ENCODE measurements around the gene SMG6. TPM values are rescaled to one million over a fixed set of nuclear protein-coding genes. Genes with fewer than 3 reads are reported as not detected.

Gene SMG6
- total and polyA plus RNA-seq, 11 donors, result 12.2 to 38.6 (median 22.1) TPM

DNA sequence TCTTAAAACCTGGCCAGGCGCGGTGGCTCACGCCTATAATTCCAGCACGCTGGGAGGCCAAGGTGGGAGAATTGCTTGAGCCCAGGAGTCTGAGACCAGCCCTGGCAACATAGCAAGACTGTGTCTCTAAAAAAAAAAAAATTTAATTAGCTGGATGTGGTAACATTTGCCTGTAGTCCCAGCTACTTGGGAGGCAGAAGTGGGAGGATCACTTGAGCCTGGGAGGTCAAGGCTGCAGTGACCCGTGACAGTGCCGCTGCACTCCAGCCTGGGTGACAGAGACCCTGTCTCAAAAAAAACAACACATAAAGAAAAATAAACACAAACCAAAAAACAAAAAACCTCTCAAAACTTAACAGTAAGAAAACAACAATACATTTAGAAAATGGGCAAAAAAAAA is 106.3 kb downstream of the SMG6 start:
- no peaks in the 10 kb centered on the region for H3K9me3 ChIP-seq
- no peak for TF ChIP-seq POLR2A (IDR thresholded peaks at IDR 0.05)
- TF ChIP-seq, protein P1, sequence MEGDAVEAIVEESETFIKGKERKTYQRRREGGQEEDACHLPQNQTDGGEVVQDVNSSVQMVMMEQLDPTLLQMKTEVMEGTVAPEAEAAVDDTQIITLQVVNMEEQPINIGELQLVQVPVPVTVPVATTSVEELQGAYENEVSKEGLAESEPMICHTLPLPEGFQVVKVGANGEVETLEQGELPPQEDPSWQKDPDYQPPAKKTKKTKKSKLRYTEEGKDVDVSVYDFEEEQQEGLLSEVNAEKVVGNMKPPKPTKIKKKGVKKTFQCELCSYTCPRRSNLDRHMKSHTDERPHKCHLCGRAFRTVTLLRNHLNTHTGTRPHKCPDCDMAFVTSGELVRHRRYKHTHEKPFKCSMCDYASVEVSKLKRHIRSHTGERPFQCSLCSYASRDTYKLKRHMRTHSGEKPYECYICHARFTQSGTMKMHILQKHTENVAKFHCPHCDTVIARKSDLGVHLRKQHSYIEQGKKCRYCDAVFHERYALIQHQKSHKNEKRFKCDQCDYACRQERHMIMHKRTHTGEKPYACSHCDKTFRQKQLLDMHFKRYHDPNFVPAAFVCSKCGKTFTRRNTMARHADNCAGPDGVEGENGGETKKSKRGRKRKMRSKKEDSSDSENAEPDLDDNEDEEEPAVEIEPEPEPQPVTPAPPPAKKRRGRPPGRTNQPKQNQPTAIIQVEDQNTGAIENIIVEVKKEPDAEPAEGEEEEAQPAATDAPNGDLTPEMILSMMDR (IDR thresholded peaks at IDR 0.05), result no peak

DNA sequence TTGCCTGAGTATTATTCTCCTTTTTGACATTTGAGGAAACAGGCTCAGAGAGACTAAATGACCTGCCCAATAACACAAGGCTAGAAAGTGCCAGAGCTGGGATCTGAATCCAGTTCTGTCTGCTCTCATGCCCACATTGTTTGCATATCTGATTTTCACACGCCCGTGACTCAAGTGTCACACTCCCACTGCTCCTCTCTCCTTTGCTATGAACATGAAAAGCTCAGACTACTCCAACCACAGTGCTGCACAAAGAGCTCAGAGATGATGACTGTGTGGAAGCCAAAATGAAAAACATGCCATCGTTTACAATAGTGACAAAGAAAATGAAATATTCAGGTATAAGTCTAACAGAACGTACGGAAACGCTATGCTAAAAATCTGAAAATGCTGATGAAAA is 107.9 kb downstream of the SMG6 start:
- no peaks in the 10 kb centered on the region for H3K9me3 ChIP-seq
- no peak overlapping the region for H3K27ac ChIP-seq
- H3K36me3 ChIP-seq, result peaks cover 0 to 18% (median 0%) of the 10 kb centered on the region in 9 donors
- no peak for DNase-seq
- WGBS, 4 donors, result 78 to 82% (median 80%) methylated on average over 6 of the region's 6 CpGs
- intact Hi-C loops (cut with DNase I), result no loop called here
- H3K4me1 ChIP-seq, result peaks cover 0 to 40% (median 23%) of the 10 kb centered on the region in 12 donors
- no peak for ATAC-seq
- H3K4me3 ChIP-seq, result no peak overlapping the region
- TF ChIP-seq, protein P1 (IDR thresholded peaks at IDR 0.05), result no peak
- no peak for TF ChIP-seq POLR2A (IDR thresholded peaks at IDR 0.05)
- H3K27me3 ChIP-seq, result no peaks in the 10 kb centered on the region

More for the DNA sequence above, 106.3 kb downstream of the SMG6 start:
- WGBS, 4 donors, result 88 to 97% (median 92%) methylated on average over 6 of the region's 6 CpGs
- ATAC-seq (no peak), DNase-seq (no peak)
- no peak overlapping the region for H3K27ac ChIP-seq
- no peaks in the 10 kb centered on the region for H3K27me3 ChIP-seq
- intact Hi-C loops (cut with DNase I), result no loop called here
- H3K36me3 ChIP-seq, result peaks cover 0 to 22% (median 3%) of the 10 kb centered on the region in 9 donors
- peaks cover 0 to 26% (median 11%) of the 10 kb centered on the region in 12 donors for H3K4me1 ChIP-seq
- no peak overlapping the region for H3K4me3 ChIP-seq

DNA sequence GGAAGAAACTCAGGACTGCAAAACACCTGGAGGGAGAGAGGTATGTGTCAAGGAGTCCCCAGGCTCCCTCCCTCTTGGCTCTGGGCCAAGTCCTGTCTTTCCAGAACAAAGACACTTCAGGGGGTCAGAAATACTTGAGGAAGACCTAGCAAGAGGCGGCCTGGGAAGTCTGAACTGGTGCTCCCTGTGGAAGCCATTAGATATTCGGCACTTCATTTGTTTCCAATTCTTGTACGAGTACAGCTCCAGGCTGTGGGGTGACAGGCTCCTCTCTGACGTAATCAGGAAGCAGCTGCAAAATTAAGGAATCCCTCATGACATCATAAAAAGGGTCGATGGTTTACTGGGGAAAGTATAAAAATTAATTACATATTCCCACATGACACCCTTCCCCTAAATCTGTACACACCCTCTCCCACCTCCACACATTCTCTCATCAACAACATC is 108.7 kb downstream of the SMG6 start:
- peaks cover 0 to 18% (median 0%) of the 10 kb centered on the region in 9 donors for H3K36me3 ChIP-seq
- H3K4me1 ChIP-seq, result peaks cover 3 to 48% (median 32%) of the 10 kb centered on the region in 12 donors
- intact Hi-C loops (cut with DNase I), result no loop called here
- H3K4me3 ChIP-seq, result no peak overlapping the region
- no peak overlapping the region for H3K27ac ChIP-seq
- WGBS, 4 donors, result 50 to 71% (median 64%) methylated on average over 5 of the region's 5 CpGs
- no peaks in the 10 kb centered on the region for H3K9me3 ChIP-seq
- TF ChIP-seq POLR2A (IDR thresholded peaks at IDR 0.05), result no peak
- TF ChIP-seq, protein P1 (IDR thresholded peaks at IDR 0.05), result no peak
- DNase-seq (no peak), ATAC-seq (no peak)
- no peaks in the 10 kb centered on the region for H3K27me3 ChIP-seq

DNA sequence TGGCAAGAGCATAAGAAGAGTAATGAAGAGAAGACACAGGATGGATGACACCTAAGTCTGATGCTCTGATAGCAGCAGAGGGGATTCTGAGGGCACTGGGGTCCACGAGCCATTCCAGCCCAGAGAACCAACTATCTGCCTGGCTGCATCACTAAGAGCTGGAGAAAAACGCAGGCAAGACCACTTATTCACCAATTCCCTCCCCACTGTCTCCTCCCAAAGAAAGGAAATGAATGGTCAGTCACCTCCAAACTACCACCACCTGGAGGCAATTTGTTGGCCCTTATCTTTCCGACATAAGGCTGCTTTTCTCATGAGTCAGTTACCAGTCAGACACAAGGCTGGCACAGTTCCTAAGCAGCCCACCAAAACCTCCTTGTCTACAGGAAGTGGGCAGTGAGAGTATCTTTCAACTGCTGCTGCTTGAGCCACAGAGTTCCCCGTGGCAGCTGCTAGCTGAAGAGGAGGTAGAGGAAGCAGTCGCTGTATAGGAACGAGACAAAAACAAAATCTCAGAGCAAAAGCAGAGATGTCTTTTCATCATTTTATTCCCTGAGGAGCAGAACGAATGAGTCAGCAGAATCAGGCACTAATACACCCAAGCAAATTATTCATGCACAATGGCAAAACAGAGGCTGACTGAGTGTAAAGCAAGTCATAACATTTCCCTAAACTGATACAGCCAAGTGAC is 111.1 kb downstream of the SMG6 start:
- ATAC-seq (peak in 1 of 4 donors; percentile 77), DNase-seq (peak in 2 of 5 donors; percentile 45 to 67)
- peak overlapping the region in 11 of 12 donors; percentile 11 to 82 (median 73) for H3K27ac ChIP-seq
- no peak for TF ChIP-seq POLR2A (IDR thresholded peaks at IDR 0.05)
- TF ChIP-seq, protein P1 (IDR thresholded peaks at IDR 0.05), result no peak
- intact Hi-C loops (cut with DNase I), result no loop called here
- H3K9me3 ChIP-seq, result no peaks in the 10 kb centered on the region
- no peaks in the 10 kb centered on the region for H3K27me3 ChIP-seq
- WGBS, 4 donors, result 41 to 49% (median 45%) methylated on average over 7 of the region's 7 CpGs
- peaks cover 10 to 72% (median 47%) of the 10 kb centered on the region in 12 donors for H3K4me1 ChIP-seq
- H3K36me3 ChIP-seq, result peaks cover 0 to 29% (median under 1%) of the 10 kb centered on the region in 9 donors
- no peak overlapping the region for H3K4me3 ChIP-seq

Measured in heart left ventricle (tissue), 16 donors.